ENCODE results near the gene GET3. TPM values are rescaled to one million over a fixed set of nuclear protein-coding genes. Genes with fewer than 3 reads are reported as not detected.

Gene GET3
- total and polyA plus RNA-seq, 2 of the 13 experiments (the other 11 are each of a cell fraction or from before 2014, with no cell fraction given) = 57.7 to 59.4 TPM

- TF ChIP-seq ZNF142 (CRISPR knock-in tag; IDR thresholded peaks at IDR 0.05) (0 out of 2 replicates have a peak, but pooled peaks have one; percentile 52), ZNF775 (CRISPR knock-in tag; IDR thresholded peaks at IDR 0.05; ENCODE audit: borderline replicate concordance) (no peak), ZMAT3 (CRISPR knock-in tag; conservative IDR thresholded peaks at IDR 0.05) (no peak), RARA (CRISPR knock-in tag; IDR thresholded peaks at IDR 0.05) (0 out of 2 replicates have a peak, but pooled peaks have one; percentile 11), ZNF232 (CRISPR knock-in tag; IDR thresholded peaks at IDR 0.05; ENCODE audit: borderline replicate concordance) (no peak), ZNF768 (CRISPR knock-in tag; IDR thresholded peaks at IDR 0.05) (peak; percentile 52; the same call in 1 of the 2 replicates), ZNF224 (CRISPR knock-in tag; IDR thresholded peaks at IDR 0.05) (peak; percentile 36; the same call in 1 of the 2 replicates), SOX5 (CRISPR knock-in tag; IDR thresholded peaks at IDR 0.05; ENCODE audit: borderline replicate concordance) (peak; percentile 31; the same call in 1 of the 2 replicates), ZNF782 (CRISPR knock-in tag; IDR thresholded peaks at IDR 0.05; ENCODE audit: borderline replicate concordance) (peak; percentile 84; the same call in 1 of the 2 replicates), RFX5 (IDR thresholded peaks at IDR 0.05; ENCODE audit: low read depth, low read length) (peak; percentile 48; the same call in 1 of the 2 replicates), LCORL (IDR thresholded peaks at IDR 0.05) (no peak), LCORL (CRISPR knock-in tag; IDR thresholded peaks at IDR 0.05) (0 out of 2 replicates have a peak, but pooled peaks have one; percentile 22), ZNF607 (CRISPR knock-in tag; IDR thresholded peaks at IDR 0.05; ENCODE audit: borderline replicate concordance) (peak; percentile 80; the same call in 1 of the 2 replicates), MXI1 (IDR thresholded peaks at IDR 0.05; ENCODE audit: borderline replicate concordance, low read depth, low read length) (peak; percentile 97; the same call in 2 of the 3 replicates), SNAPC2 (CRISPR knock-in tag; IDR thresholded peaks at IDR 0.05) (0 out of 2 replicates have a peak, but pooled peaks have one; percentile 34), THYN1 (CRISPR knock-in tag; IDR thresholded peaks at IDR 0.05; ENCODE audit: borderline replicate concordance, low read depth) (no peak), HHEX (CRISPR knock-in tag; IDR thresholded peaks at IDR 0.05) (no peak), SMAD1 (CRISPR knock-in tag; IDR thresholded peaks at IDR 0.05; ENCODE audit: borderline replicate concordance, low read depth) (no peak), FOXO1 (CRISPR knock-in tag; IDR thresholded peaks at IDR 0.05) (no peak; the same call in 1 of the 2 replicates), MTF2 (CRISPR knock-in tag; IDR thresholded peaks at IDR 0.05; ENCODE audit: borderline replicate concordance) (no peak)
- TF ChIP-seq, protein P1, sequence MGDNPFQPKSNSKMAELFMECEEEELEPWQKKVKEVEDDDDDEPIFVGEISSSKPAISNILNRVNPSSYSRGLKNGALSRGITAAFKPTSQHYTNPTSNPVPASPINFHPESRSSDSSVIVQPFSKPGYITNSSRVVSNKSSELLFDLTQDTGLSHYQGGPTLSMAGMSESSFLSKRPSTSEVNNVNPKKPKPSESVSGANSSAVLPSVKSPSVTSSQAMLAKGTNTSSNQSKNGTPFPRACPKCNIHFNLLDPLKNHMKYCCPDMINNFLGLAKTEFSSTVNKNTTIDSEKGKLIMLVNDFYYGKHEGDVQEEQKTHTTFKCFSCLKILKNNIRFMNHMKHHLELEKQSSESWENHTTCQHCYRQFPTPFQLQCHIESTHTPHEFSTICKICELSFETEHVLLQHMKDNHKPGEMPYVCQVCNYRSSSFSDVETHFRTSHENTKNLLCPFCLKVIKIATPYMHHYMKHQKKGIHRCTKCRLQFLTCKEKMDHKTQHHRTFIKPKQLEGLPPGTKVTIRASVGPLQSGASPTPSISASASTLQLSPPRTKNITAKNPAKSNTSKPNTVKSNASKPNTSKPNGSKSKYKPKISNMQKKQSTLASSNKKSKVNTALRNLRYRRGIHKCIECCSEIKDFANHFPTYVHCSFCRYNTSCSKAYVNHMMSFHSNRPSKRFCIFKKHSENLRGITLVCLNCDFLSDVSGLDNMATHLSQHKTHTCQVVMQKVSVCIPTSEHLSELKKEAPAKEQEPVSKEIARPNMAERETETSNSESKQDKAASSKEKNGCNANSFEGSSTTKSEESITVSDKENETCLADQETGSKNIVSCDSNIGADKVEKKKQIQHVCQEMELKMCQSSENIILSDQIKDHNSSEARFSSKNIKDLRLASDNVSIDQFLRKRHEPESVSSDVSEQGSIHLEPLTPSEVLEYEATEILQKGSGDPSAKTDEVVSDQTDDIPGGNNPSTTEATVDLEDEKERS (CRISPR knock-in tag; IDR thresholded peaks at IDR 0.05) = no peak
Observed at GRCh38 chr19:12696366-12697335, 40.6 kb upstream of the GET3 start, which contains the start of gene FBXW9 (continued).

Measured in HepG2 (cell line).